ENCODE measurements around the gene FTH1. TPM values are rescaled to one million over a fixed set of nuclear protein-coding genes. Genes with fewer than 3 reads are reported as not detected.
A peak's percentile ranks its signal among the peaks of the same experiment; 100 is the strongest.

FTH1 gene
- total and polyA plus RNA-seq, 4 donors: 592 to 4,630 (median 2,175) TPM

GRCh38 chr11:61962213-61963015 is 5.0 kb downstream of the FTH1 start:
- Histone ChIP-seq H3K36me3 (ENCODE audit: control insufficient read depth in 4 of 4, insufficient read depth in 3 of 4, low read depth in 1 of 4, low read length in 3 of 4) (peaks cover 0 to 16% (median 13%) of the 10 kb centered on the region in 4 donors), H3K4me1 (ENCODE audit: control insufficient read depth in 4 of 4, insufficient read depth in 4 of 4, low read length in 3 of 4) (peaks cover 0 to 24% (median 17%) of the 10 kb centered on the region in 4 donors), H3K9me3 (ENCODE audit: control insufficient read depth in 4 of 4, low read length in 3 of 4) (no peaks in the 10 kb centered on the region), H3K4me3 (ENCODE audit: low read depth in 1 of 3, low read length in 3 of 3) (no peak overlapping the region), H3K9ac (ENCODE audit: low read depth in 1 of 2, low read length in 2 of 2) (no peak overlapping the region), H3K27me3 (ENCODE audit: control insufficient read depth in 4 of 4, insufficient read depth in 4 of 4, low read length in 3 of 4) (no peaks in the 10 kb centered on the region), H3K27ac (ENCODE audit: low read depth in 1 of 2, low read length in 2 of 2) (peak overlapping the region; percentile 26 to 63)
- no peak for DNase-seq (ENCODE audit: low spot score)
- no peak for TF ChIP-seq EGR1 (IDR thresholded peaks at IDR 0.05; ENCODE audit: low read depth in 2 of 2)
- TF ChIP-seq MAX (IDR thresholded peaks at IDR 0.05): no peak
- TF ChIP-seq FOXA1 (IDR thresholded peaks at IDR 0.05): no peak
- TF ChIP-seq FOXA2 (IDR thresholded peaks at IDR 0.05): no peak
- TF ChIP-seq SP1 (IDR thresholded peaks at IDR 0.05): no peak
- no peak for TF ChIP-seq HNF4G (IDR thresholded peaks at IDR 0.05)
- no peak for TF ChIP-seq ZBTB33 (IDR thresholded peaks at IDR 0.05)
- TF ChIP-seq TAF1 (conservative IDR thresholded peaks at IDR 0.05): no peak
- no peak for TF ChIP-seq ATF3 (IDR thresholded peaks at IDR 0.05)
- no peak for TF ChIP-seq NR2F2 (IDR thresholded peaks at IDR 0.05)
- TF ChIP-seq RXRA (IDR thresholded peaks at IDR 0.05): no peak
- TF ChIP-seq CTCF (IDR thresholded peaks at IDR 0.05; ENCODE audit: low read depth, low read length, missing input control): no peak
- TF ChIP-seq JUND (IDR thresholded peaks at IDR 0.05): no peak
- TF ChIP-seq RAD21 (IDR thresholded peaks at IDR 0.05): no peak
- no peak for TF ChIP-seq GABPA (IDR thresholded peaks at IDR 0.05 in 1 of 2, conservative IDR thresholded peaks at IDR 0.05 in 1 of 2)
- no peak for TF ChIP-seq YY1 (IDR thresholded peaks at IDR 0.05)
- WGBS: 89% methylated on average over 12 of the region's 12 CpGs

GRCh38 chr11:61961570-61962212 is 5.7 kb downstream of the FTH1 start:
- Histone ChIP-seq H3K4me3 (ENCODE audit: low read depth in 1 of 3, low read length in 3 of 3) (no peak overlapping the region), H3K9me3 (ENCODE audit: control insufficient read depth in 4 of 4, low read length in 3 of 4) (no peaks in the 10 kb centered on the region), H3K27me3 (ENCODE audit: control insufficient read depth in 4 of 4, insufficient read depth in 4 of 4, low read length in 3 of 4) (no peaks in the 10 kb centered on the region), H3K27ac (ENCODE audit: low read depth in 1 of 2, low read length in 2 of 2) (peak overlapping the region in 1 of 2 donors; percentile 26), H3K9ac (ENCODE audit: low read depth in 1 of 2, low read length in 2 of 2) (no peak overlapping the region), H3K4me1 (ENCODE audit: control insufficient read depth in 4 of 4, insufficient read depth in 4 of 4, low read length in 3 of 4) (peaks cover 0 to 24% (median 17%) of the 10 kb centered on the region in 4 donors), H3K36me3 (ENCODE audit: control insufficient read depth in 4 of 4, insufficient read depth in 3 of 4, low read depth in 1 of 4, low read length in 3 of 4) (peaks cover 0 to 16% (median 13%) of the 10 kb centered on the region in 4 donors)
- peak; percentile 33 for DNase-seq (ENCODE audit: low spot score)
- 76% methylated on average over 8 of the region's 8 CpGs for WGBS
- peak; percentile 43 for TF ChIP-seq HNF4G (IDR thresholded peaks at IDR 0.05)
- no peak for TF ChIP-seq GABPA (IDR thresholded peaks at IDR 0.05 in 1 of 2, conservative IDR thresholded peaks at IDR 0.05 in 1 of 2)
- no peak for TF ChIP-seq CTCF (IDR thresholded peaks at IDR 0.05; ENCODE audit: low read depth, low read length, missing input control)
- peak; percentile 46 for TF ChIP-seq NR2F2 (IDR thresholded peaks at IDR 0.05)
- TF ChIP-seq HNF4A (conservative IDR thresholded peaks at IDR 0.05): peak; percentile 47 to 78
- TF ChIP-seq REST (IDR thresholded peaks at IDR 0.05): no peak
- TF ChIP-seq TAF1 (conservative IDR thresholded peaks at IDR 0.05): no peak
- peak in 1 of 2 donors; percentile 30 for TF ChIP-seq RAD21 (IDR thresholded peaks at IDR 0.05)
- no peak for TF ChIP-seq FOXA2 (IDR thresholded peaks at IDR 0.05)
- no peak for TF ChIP-seq YY1 (IDR thresholded peaks at IDR 0.05)
- TF ChIP-seq EGR1 (IDR thresholded peaks at IDR 0.05; ENCODE audit: low read depth in 2 of 2): no peak
- TF ChIP-seq FOXA1 (IDR thresholded peaks at IDR 0.05): no peak
- no peak for TF ChIP-seq MAX (IDR thresholded peaks at IDR 0.05)
